ENCODE results near the gene ANKS1B. TPM values are rescaled to one million over a fixed set of nuclear protein-coding genes. Genes with fewer than 3 reads are reported as not detected.

ANKS1B gene
- total RNA-seq, 1 donor from 2014 or later, result 2.3 TPM

GRCh38 chr12:99911081-99911480 lies 73.7 kb downstream of the ANKS1B start:
- Mint-ChIP-seq H3K27me3 (ENCODE audit: low read depth) (no peaks in the 10 kb centered on the region), H3K4me3 (ENCODE audit: unreplicated experiment) (no peak overlapping the region), H3K9me3 (ENCODE audit: low read depth) (peaks cover 3% of the 10 kb centered on the region), H3K4me1 (ENCODE audit: low read depth) (peaks cover 64% of the 10 kb centered on the region), H3K27ac (ENCODE audit: unreplicated experiment) (peak overlapping the region; percentile 71), H3K36me3 (ENCODE audit: low read depth) (no peaks in the 10 kb centered on the region)
- no peak for DNase-seq (ENCODE audit: low spot score)
- no peak for TF ChIP-seq CTCF (IDR thresholded peaks at IDR 0.05)

GRCh38 chr12:99910342-99910741 lies 74.4 kb downstream of the ANKS1B start:
- no peaks in the 10 kb centered on the region for H3K27me3 Mint-ChIP-seq (ENCODE audit: low read depth)
- no peak for TF ChIP-seq CTCF (IDR thresholded peaks at IDR 0.05)
- peak overlapping the region; percentile 71 for H3K27ac Mint-ChIP-seq (ENCODE audit: unreplicated experiment)
- peaks cover 3% of the 10 kb centered on the region for H3K9me3 Mint-ChIP-seq (ENCODE audit: low read depth)
- H3K4me3 Mint-ChIP-seq (ENCODE audit: unreplicated experiment), result no peak overlapping the region
- no peak for DNase-seq (ENCODE audit: low spot score)
- H3K36me3 Mint-ChIP-seq (ENCODE audit: low read depth), result no peaks in the 10 kb centered on the region
- H3K4me1 Mint-ChIP-seq (ENCODE audit: low read depth), result peaks cover 67% of the 10 kb centered on the region

- no peak for TF ChIP-seq CTCF (IDR thresholded peaks at IDR 0.05)
- H3K9me3 Mint-ChIP-seq (ENCODE audit: low read depth), result peaks cover 3% of the 10 kb centered on the region
Measured at GRCh38 chr12:99906786-99907579, 77.8 kb downstream of the ANKS1B start.

GRCh38 chr12:99901181-99901580 lies 83.6 kb downstream of the ANKS1B start:
- H3K27ac Mint-ChIP-seq (ENCODE audit: unreplicated experiment), result no peak overlapping the region
- no peaks in the 10 kb centered on the region for H3K9me3 Mint-ChIP-seq (ENCODE audit: low read depth)
- no peak for TF ChIP-seq CTCF (IDR thresholded peaks at IDR 0.05)
- no peaks in the 10 kb centered on the region for H3K36me3 Mint-ChIP-seq (ENCODE audit: low read depth)
- no peak overlapping the region for H3K4me3 Mint-ChIP-seq (ENCODE audit: unreplicated experiment)
- peaks cover 13% of the 10 kb centered on the region for H3K27me3 Mint-ChIP-seq (ENCODE audit: low read depth)
- no peak for DNase-seq (ENCODE audit: low spot score)
- H3K4me1 Mint-ChIP-seq (ENCODE audit: low read depth), result peaks cover 3% of the 10 kb centered on the region

More at GRCh38 chr12:99906786-99907579, 77.8 kb downstream of the ANKS1B start:
- Mint-ChIP-seq H3K4me1 (ENCODE audit: low read depth) (peaks cover 52% of the 10 kb centered on the region), H3K27ac (ENCODE audit: unreplicated experiment) (peak overlapping the region; percentile 63), H3K36me3 (ENCODE audit: low read depth) (no peaks in the 10 kb centered on the region), H3K4me3 (ENCODE audit: unreplicated experiment) (no peak overlapping the region), H3K27me3 (ENCODE audit: low read depth) (peaks cover 3% of the 10 kb centered on the region)
- DNase-seq (ENCODE audit: low spot score), result no peak

- TF ChIP-seq CTCF (IDR thresholded peaks at IDR 0.05), result no peak
- H3K27ac Mint-ChIP-seq (ENCODE audit: unreplicated experiment), result no peak overlapping the region
- no peaks in the 10 kb centered on the region for H3K4me1 Mint-ChIP-seq (ENCODE audit: low read depth)
- no peak overlapping the region for H3K4me3 Mint-ChIP-seq (ENCODE audit: unreplicated experiment)
- H3K27me3 Mint-ChIP-seq (ENCODE audit: low read depth), result peaks cover 16% of the 10 kb centered on the region
- no peaks in the 10 kb centered on the region for H3K9me3 Mint-ChIP-seq (ENCODE audit: low read depth)
- H3K36me3 Mint-ChIP-seq (ENCODE audit: low read depth), result no peaks in the 10 kb centered on the region
- no peak for DNase-seq (ENCODE audit: low spot score)
Measured at GRCh38 chr12:99898645-99899044, 86.1 kb downstream of the ANKS1B start.
